GM12878 (cell line): ENCODE data around the gene C3orf20. TPM values are rescaled to one million over a fixed set of nuclear protein-coding genes. Genes with fewer than 3 reads are reported as not detected.
A peak's percentile ranks its signal among the peaks of the same experiment; 100 is the strongest.

ENCODE experiments used
- BHLHE40 ChIP-seq, 2 experiments: fragments of 450-650 bp in 1 of 2; IDR thresholded peaks; 2 replicates each; pipeline ENCODE4 v1.6.1; 2011 to 2017; ENCODE audit warnings: low read depth in 2 of 2, borderline replicate concordance in 1 of 2, improper control_type of control experiment in 1 of 2, low read length in 1 of 2, mild to moderate bottlenecking in 1 of 2
- CBFB ChIP-seq: IDR thresholded peaks from 2 replicates; pipeline ENCODE4 v1.6.1; 2016; ENCODE audit warnings: antibody characterized with exemption, low read depth
- CEBPB ChIP-seq, 2 experiments: fragments of 150-350 bp in 1 of 2; IDR thresholded peaks; 2 replicates each; pipeline ENCODE4 v1.6.1; 2012 to 2014; ENCODE audit warnings: low read depth in 2 of 2, low read length in 2 of 2, borderline replicate concordance in 1 of 2, inconsistent platforms in 1 of 2
- CHD4 ChIP-seq: fragments of 200-600 bp; sonication (generic); IDR thresholded peaks from 2 replicates; pipeline ENCODE4 v1.6.1; 2016; ENCODE audit warnings: mild to moderate bottlenecking
- EGR1 ChIP-seq, 2 experiments: IDR thresholded peaks; 1 replicate in 1 of 2; 2 replicates in 1 of 2; pipeline ENCODE4 v1.6.1; 2011 to 2012; ENCODE audit warnings: low read depth in 2 of 2, low read length in 2 of 2, borderline replicate concordance in 1 of 2, mild to moderate bottlenecking in 1 of 2, moderate library complexity in 1 of 2
- FOS ChIP-seq: IDR thresholded peaks from 3 replicates; pipeline ENCODE4 v1.6.1; 2011; ENCODE audit warnings: borderline replicate concordance; ENCODE audit not compliant: insufficient read length; ENCODE audit errors: extremely low read depth
- FOXM1 ChIP-seq: IDR thresholded peaks from 2 replicates; pipeline ENCODE4 v1.6.1; 2012; ENCODE audit warnings: low read depth, mild to moderate bottlenecking, inconsistent platforms, low read length, moderate library complexity
- IKZF2 ChIP-seq, 2 experiments: fragments of 450-650 bp; IDR thresholded peaks; 2 replicates each; pipeline ENCODE4 v1.6.1; 2017; ENCODE audit warnings: mild to moderate bottlenecking in 2 of 2, moderate library complexity in 2 of 2
- MTA3 ChIP-seq: IDR thresholded peaks from 2 replicates; pipeline ENCODE4 v1.6.1; 2012; ENCODE audit warnings: low read length, inconsistent platforms, borderline replicate concordance
- NBN ChIP-seq: fragments of 450-650 bp; IDR thresholded peaks from 2 replicates; pipeline ENCODE4 v1.6.1; 2016
- RBBP5 ChIP-seq: fragments of 200-600 bp; sonication (generic); conservative IDR thresholded peaks from 2 replicates; pipeline ENCODE4 v1.6.1; 2016
- RELA ChIP-seq: fragments of 450-650 bp; IDR thresholded peaks from 2 replicates; pipeline ENCODE4 v1.8.0; 2014; ENCODE audit warnings: borderline replicate concordance; ENCODE audit not compliant: partially characterized antibody
- SMC3 ChIP-seq: IDR thresholded peaks from 2 replicates; pipeline ENCODE4 v1.6.1; 2011; ENCODE audit warnings: low read length, improper control_type of control experiment, borderline replicate concordance
- SRF ChIP-seq, 2 experiments: IDR thresholded peaks; 2 replicates each; pipeline ENCODE4 v1.6.1; 2011; ENCODE audit warnings: low read depth in 2 of 2, low read length in 2 of 2, mild to moderate bottlenecking in 1 of 2, moderate library complexity in 1 of 2
- TAF1 ChIP-seq: IDR thresholded peaks from 2 replicates; pipeline ENCODE4 v1.6.1; 2011; ENCODE audit warnings: mild to moderate bottlenecking, low read depth, low read length, borderline replicate concordance
- ZNF217 ChIP-seq: fragments of 450-650 bp; IDR thresholded peaks from 2 replicates; pipeline ENCODE4 v1.6.1; 2017; ENCODE audit warnings: antibody characterized with exemption, mild to moderate bottlenecking
- polyA plus RNA-seq, 11 experiments: library from polyadenylated mRNA; depleted of rRNA in 4 of 11; unstranded in 6 of 11; stranded (reverse) in 5 of 11; fragments of >200 nt; fragmentation: Nextera tagmentation in 4 of 11; fragmentation: Illumina TruSeq in 1 of 11; extraction: Ambion mirVana in 4 of 11; extraction: Trizol in 1 of 11; gene quantifications; 1 replicate in 1 of 11; 2 replicates in 10 of 11; pipeline versions ENCODE4 v1.2.1 to v1.2.3, GENCODE V29; 2011 to 2016; ENCODE audit warnings: inconsistent platforms in 2 of 11, missing spikeins in 2 of 11, low read depth in 1 of 11
- total RNA-seq, 4 experiments: library from RNA; depleted of rRNA in 3 of 4; stranded (reverse); fragments of >200 nt in 3 of 4; fragmentation: Illumina TruSeq in 1 of 4; extraction: Trizol in 1 of 4; gene quantifications; 2 replicates each; pipeline versions ENCODE4 v1.2.1 to v1.2.3, GENCODE V29; 2013 to 2021
- TF ChIP-seq, protein P1 (sequence below): fragments of 150-350 bp; IDR thresholded peaks from 2 replicates; pipeline ENCODE4 v1.6.1; 2016; ENCODE audit warnings: low read depth, low read length
- TF ChIP-seq, protein P2 (sequence below): fragments of 450-650 bp; IDR thresholded peaks from 2 replicates; pipeline ENCODE4 v1.6.1; 2017; ENCODE audit warnings: mild to moderate bottlenecking, moderate library complexity
- TF ChIP-seq, protein P3 (sequence below): fragments of 450-650 bp; formaldehyde crosslinking; IDR thresholded peaks from 2 replicates; pipeline ENCODE4 v1.4.0; 2022; ENCODE audit warnings: mild to moderate bottlenecking, moderate library complexity
- TF ChIP-seq, protein P4 (sequence below): IDR thresholded peaks from 2 replicates; pipeline ENCODE4 v1.6.1; 2011; ENCODE audit warnings: low read depth, mild to moderate bottlenecking, low read length, moderate library complexity, borderline replicate concordance; ENCODE audit errors: extremely low read depth

Gene C3orf20
- total and polyA plus RNA-seq, 10 of the 15 experiments (the other 5 are each of a cell fraction or from before 2014, with no cell fraction given), result 0.05 to 2.9 (median 1.0) TPM

DNA sequence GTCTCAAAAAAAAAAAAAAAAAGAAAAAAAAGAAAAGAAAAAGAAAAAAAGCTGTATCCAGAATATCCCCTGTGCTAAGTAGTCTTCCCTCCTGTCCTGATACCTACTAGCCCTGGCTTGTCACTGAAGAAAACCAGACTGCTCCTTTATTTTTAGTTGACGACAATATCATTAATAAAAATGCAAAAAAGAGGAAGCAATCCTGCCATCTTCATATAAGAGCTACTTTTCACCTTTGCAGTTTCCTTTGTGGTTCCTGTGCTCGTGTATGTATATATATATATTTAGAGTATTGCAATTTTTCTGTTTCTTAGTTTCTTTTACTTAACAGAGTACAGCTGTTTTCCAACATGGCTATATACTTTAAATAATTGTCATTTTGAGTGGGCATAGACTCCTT, 13.6 kb downstream of the C3orf20 start (continued):
- TF ChIP-seq CBFB (no peak; the same call in 1 of the 2 replicates), TAF1 (no peak), NBN (no peak), EGR1 (IDR thresholded peaks at IDR 0.05; ENCODE audit: borderline replicate concordance in 1 of 2, low read depth in 2 of 2, low read length in 2 of 2) (no peak), SMC3 (no peak), ZNF217 (no peak), BHLHE40 (IDR thresholded peaks at IDR 0.05; ENCODE audit: borderline replicate concordance in 1 of 2, low read depth in 2 of 2, low read length in 1 of 2) (peak; percentile 38 to 49; a peak in 1 of 4 replicates), MTA3 (0 out of 2 replicates have a peak, but pooled peaks have one; percentile 10), IKZF2 (IDR thresholded peaks at IDR 0.05) (peak; percentile 53 to 63; a peak in 3 of 4 replicates), SRF (IDR thresholded peaks at IDR 0.05; ENCODE audit: low read depth in 2 of 2, low read length in 2 of 2) (no peak), RBBP5 (no peak), CEBPB (IDR thresholded peaks at IDR 0.05; ENCODE audit: borderline replicate concordance in 1 of 2, low read depth in 2 of 2, low read length in 2 of 2) (peak in 1 of 2 experiments; percentile 35; a peak in 1 of 4 replicates), CHD4 (no peak), FOS (no peak), RELA (no peak), FOXM1 (no peak)
- TF ChIP-seq, protein P1, sequence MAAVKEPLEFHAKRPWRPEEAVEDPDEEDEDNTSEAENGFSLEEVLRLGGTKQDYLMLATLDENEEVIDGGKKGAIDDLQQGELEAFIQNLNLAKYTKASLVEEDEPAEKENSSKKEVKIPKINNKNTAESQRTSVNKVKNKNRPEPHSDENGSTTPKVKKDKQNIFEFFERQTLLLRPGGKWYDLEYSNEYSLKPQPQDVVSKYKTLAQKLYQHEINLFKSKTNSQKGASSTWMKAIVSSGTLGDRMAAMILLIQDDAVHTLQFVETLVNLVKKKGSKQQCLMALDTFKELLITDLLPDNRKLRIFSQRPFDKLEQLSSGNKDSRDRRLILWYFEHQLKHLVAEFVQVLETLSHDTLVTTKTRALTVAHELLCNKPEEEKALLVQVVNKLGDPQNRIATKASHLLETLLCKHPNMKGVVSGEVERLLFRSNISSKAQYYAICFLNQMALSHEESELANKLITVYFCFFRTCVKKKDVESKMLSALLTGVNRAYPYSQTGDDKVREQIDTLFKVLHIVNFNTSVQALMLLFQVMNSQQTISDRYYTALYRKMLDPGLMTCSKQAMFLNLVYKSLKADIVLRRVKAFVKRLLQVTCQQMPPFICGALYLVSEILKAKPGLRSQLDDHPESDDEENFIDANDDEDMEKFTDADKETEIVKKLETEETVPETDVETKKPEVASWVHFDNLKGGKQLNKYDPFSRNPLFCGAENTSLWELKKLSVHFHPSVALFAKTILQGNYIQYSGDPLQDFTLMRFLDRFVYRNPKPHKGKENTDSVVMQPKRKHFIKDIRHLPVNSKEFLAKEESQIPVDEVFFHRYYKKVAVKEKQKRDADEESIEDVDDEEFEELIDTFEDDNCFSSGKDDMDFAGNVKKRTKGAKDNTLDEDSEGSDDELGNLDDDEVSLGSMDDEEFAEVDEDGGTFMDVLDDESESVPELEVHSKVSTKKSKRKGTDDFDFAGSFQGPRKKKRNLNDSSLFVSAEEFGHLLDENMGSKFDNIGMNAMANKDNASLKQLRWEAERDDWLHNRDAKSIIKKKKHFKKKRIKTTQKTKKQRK, result no peak
- TF ChIP-seq, protein P2, sequence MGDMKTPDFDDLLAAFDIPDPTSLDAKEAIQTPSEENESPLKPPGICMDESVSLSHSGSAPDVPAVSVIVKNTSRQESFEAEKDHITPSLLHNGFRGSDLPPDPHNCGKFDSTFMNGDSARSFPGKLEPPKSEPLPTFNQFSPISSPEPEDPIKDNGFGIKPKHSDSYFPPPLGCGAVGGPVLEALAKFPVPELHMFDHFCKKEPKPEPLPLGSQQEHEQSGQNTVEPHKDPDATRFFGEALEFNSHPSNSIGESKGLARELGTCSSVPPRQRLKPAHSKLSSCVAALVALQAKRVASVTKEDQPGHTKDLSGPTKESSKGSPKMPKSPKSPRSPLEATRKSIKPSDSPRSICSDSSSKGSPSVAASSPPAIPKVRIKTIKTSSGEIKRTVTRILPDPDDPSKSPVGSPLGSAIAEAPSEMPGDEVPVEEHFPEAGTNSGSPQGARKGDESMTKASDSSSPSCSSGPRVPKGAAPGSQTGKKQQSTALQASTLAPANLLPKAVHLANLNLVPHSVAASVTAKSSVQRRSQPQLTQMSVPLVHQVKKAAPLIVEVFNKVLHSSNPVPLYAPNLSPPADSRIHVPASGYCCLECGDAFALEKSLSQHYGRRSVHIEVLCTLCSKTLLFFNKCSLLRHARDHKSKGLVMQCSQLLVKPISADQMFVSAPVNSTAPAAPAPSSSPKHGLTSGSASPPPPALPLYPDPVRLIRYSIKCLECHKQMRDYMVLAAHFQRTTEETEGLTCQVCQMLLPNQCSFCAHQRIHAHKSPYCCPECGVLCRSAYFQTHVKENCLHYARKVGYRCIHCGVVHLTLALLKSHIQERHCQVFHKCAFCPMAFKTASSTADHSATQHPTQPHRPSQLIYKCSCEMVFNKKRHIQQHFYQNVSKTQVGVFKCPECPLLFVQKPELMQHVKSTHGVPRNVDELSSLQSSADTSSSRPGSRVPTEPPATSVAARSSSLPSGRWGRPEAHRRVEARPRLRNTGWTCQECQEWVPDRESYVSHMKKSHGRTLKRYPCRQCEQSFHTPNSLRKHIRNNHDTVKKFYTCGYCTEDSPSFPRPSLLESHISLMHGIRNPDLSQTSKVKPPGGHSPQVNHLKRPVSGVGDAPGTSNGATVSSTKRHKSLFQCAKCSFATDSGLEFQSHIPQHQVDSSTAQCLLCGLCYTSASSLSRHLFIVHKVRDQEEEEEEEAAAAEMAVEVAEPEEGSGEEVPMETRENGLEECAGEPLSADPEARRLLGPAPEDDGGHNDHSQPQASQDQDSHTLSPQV, result no peak
- TF ChIP-seq, protein P3, sequence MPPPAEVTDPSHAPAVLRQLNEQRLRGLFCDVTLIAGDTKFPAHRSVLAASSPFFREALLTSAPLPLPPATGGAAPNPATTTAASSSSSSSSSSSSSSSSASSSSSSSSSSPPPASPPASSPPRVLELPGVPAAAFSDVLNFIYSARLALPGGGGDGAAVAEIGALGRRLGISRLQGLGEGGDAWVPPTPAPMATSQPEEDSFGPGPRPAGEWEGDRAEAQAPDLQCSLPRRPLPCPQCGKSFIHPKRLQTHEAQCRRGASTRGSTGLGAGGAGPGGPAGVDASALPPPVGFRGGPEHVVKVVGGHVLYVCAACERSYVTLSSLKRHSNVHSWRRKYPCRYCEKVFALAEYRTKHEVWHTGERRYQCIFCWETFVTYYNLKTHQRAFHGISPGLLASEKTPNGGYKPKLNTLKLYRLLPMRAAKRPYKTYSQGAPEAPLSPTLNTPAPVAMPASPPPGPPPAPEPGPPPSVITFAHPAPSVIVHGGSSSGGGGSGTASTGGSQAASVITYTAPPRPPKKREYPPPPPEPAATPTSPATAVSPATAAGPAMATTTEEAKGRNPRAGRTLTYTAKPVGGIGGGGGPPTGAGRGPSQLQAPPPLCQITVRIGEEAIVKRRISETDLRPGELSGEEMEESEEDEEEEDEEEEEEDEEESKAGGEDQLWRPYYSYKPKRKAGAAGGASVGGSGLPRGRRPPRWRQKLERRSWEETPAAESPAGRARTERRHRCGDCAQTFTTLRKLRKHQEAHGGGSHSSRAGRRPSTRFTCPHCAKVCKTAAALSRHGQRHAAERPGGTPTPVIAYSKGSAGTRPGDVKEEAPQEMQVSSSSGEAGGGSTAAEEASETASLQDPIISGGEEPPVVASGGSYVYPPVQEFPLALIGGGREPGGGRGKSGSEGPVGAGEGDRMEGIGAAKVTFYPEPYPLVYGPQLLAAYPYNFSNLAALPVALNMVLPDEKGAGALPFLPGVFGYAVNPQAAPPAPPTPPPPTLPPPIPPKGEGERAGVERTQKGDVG (CRISPR knock-in tag), result no peak
- TF ChIP-seq, protein P4, sequence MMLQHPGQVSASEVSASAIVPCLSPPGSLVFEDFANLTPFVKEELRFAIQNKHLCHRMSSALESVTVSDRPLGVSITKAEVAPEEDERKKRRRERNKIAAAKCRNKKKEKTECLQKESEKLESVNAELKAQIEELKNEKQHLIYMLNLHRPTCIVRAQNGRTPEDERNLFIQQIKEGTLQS, result no peak
